ENCODE measurements around the gene AKAP5.

The AKAP5 gene

DNA sequence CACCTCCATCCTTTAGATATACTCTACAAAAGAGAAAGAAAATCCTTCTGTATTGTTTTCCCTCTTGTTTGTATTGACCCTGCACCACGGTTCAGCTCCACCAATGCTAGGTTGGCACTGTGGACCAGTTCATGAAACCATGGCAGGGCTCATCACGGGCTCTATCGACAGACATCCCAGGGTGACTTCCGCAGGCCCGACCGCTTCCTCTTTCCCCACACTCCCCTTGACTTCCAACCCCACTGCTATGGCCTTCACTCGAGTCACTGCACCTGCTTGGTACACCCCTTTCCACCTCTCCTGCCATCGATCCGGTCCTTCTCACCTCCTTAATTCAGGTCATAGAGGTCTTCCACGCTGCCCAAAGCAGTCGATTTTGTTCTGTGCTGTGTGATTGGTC, 21.2 kb upstream of the AKAP5 start:
- no peak for DNase-seq (ENCODE audit: low read depth)
- no peak overlapping the region for H3K4me3 ChIP-seq (ENCODE audit: low read length)
- TF ChIP-seq, protein P1, sequence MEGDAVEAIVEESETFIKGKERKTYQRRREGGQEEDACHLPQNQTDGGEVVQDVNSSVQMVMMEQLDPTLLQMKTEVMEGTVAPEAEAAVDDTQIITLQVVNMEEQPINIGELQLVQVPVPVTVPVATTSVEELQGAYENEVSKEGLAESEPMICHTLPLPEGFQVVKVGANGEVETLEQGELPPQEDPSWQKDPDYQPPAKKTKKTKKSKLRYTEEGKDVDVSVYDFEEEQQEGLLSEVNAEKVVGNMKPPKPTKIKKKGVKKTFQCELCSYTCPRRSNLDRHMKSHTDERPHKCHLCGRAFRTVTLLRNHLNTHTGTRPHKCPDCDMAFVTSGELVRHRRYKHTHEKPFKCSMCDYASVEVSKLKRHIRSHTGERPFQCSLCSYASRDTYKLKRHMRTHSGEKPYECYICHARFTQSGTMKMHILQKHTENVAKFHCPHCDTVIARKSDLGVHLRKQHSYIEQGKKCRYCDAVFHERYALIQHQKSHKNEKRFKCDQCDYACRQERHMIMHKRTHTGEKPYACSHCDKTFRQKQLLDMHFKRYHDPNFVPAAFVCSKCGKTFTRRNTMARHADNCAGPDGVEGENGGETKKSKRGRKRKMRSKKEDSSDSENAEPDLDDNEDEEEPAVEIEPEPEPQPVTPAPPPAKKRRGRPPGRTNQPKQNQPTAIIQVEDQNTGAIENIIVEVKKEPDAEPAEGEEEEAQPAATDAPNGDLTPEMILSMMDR (conservative IDR thresholded peaks at IDR 0.05; ENCODE audit: low read length): no peak

DNA sequence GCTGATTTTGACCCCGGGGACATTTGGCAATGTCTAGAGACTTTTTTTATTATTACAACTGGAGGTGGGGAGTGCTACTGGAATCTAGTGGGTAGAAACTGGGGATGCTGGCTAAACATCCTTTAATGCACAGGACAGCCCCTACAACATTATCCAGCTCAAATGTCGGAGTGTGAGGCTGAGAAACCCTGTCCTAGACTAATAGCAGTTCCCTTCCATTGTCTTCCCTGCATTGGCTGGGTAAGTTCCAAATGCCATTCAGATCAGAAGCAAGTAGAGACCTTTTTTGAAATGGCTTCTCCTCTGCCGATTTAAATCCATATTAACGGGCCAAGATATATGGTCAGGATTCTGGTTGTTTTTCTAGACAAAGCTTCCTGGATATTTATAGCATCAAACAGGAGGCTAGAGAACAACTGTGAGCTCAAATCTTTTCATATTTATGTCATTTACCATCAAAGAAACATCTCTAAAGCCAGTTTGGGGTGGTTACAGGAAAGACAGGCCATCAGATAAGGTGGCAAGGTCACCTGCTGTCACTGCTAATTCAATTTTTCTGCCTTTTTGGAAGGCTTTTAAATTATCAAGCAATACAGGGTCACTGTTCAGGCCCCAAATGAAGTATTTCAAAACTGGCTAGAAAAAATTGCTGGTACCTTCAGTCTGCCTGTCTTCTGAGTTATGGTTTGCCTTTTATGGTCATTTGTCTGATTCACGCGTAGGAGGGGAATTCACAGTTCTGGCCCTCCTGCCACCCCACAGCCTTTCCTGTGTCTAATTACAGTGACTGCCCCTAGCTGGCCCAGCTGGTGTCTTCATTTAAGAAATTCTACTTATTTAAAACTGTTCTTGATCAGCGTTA, 20.1 kb upstream of the AKAP5 start:
- peak; percentile 67 for DNase-seq (ENCODE audit: low read depth)
- TF ChIP-seq, protein P1 (conservative IDR thresholded peaks at IDR 0.05; ENCODE audit: low read length): no peak; the same call in 1 of the 2 replicates
- H3K4me3 ChIP-seq (ENCODE audit: low read length): no peak overlapping the region

DNA sequence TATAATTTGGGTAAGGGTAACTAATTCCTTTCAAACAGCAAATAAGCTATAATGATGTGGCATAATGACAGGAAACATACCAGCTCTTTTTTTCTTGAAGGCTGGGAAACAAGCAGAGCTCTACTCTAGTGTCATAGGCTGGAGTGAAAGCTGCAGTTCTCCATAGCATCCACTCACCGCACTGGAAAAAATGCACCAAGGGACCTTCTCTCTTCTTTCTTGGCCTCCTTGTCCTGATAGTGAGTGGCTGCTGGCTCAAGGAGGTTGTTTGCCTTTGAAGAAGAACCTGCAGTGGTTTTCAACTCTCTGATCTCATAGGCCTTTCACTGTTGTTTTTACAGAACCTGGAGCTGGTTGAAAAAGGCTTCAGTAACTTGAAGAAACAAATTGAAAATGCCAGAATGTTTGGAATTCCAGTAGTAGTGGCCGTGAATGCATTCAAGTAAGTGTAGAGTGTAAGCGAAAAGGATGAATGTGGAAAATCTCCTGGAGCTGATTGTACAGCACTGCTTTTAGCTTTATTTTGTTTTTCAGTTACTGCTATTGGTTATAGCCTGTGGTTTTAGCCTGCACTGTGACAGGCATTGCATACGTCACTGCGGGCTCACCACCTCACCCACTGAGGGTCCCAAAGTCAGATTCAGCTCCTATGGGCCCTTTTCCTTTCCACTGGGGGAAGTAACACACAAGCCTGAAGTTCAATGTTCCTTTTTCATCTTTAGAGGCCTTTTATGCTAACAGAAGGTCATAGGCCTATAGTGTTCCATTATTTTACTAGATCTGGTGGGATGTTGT, 17.2 kb upstream of the AKAP5 start:
- DNase-seq (ENCODE audit: low read depth): no peak
- H3K4me3 ChIP-seq (ENCODE audit: low read length): no peak overlapping the region
- TF ChIP-seq, protein P1 (conservative IDR thresholded peaks at IDR 0.05; ENCODE audit: low read length): no peak

DNA sequence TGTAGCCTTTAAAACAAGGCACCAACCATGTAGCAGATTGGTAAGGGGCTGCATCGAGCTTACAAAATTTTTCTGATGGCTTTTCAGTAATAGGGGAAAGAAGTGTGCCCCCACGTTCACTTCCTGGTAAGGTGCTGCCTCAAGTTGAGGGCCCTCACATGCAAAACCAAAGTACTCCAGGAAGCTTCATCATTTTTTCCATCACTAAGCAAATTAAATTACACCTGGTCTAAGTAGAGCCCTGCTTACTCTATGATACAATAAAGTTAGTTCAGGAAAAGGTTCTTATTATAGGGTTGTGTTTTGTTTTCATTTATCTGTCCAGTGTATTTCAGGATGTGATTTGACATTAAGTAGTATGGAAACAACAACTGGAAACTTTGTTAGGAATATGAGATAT, 15.0 kb upstream of the AKAP5 start:
- DNase-seq (ENCODE audit: low read depth): no peak
- TF ChIP-seq, protein P1 (conservative IDR thresholded peaks at IDR 0.05; ENCODE audit: low read length): no peak
- H3K4me3 ChIP-seq (ENCODE audit: low read length): no peak overlapping the region

DNA sequence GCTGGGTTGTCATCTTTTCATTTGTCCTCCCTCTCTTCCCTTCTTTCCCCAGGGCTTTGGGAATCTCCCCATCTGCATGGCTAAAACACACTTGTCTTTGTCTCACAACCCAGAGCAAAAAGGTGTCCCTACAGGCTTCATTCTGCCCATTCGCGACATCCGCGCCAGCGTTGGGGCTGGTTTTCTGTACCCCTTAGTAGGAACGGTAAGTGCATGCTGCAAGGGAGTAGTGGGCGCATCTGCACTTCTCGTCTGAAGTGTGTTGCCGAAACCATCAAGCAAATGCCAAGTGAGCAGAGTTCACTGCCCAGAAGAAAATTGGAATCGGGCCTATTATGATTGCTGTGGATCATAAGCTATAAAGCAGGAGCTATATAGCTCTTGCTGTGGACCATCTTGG, 10.6 kb upstream of the AKAP5 start:
- no peak for DNase-seq (ENCODE audit: low read depth)
- no peak overlapping the region for H3K4me3 ChIP-seq (ENCODE audit: low read length)
- TF ChIP-seq, protein P1 (conservative IDR thresholded peaks at IDR 0.05; ENCODE audit: low read length): no peak

DNA sequence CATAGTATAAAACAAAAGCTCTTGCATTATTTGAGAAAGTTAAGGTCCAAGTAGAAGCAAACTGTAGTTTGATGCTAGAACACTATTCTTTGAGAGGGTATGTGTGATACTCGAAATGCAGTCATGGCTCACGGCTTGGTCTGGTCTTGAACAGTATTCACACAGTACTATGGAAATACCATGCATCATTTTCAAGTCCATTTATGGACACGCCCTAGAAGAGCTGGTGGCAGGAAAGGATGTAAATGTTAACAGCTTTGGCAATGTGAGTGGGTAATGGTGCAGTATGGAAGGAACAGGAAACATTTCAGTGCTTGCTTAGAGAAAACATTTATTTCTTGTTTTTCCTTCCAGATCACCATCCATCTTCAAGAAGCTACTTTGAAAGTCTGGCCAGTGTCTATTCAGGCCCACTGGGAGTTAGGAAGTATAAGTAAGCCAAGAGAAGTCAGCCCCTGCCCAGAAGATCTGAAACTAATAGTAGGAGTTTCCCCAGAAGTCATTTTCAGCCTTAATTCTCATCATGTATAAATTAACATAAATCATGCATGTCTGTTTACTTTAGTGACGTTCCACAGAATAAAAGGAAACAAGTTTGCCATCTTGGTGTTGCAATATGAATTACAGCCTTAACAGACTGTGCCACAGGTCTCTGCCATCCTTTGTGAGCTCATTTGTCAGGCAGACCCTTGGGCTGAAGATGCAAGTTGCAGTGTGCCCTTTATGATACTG, 5.7 kb upstream of the AKAP5 start:
- H3K4me3 ChIP-seq (ENCODE audit: low read length): no peak overlapping the region
- TF ChIP-seq, protein P1 (conservative IDR thresholded peaks at IDR 0.05; ENCODE audit: low read length): no peak
- DNase-seq (ENCODE audit: low read depth): no peak

All from AG10803 (cell line).